Activated T-cell treated with anti-CD3 and anti-CD28 coated beads for 4 hours (primary cell): ENCODE measurements around the gene COX7A2L.
"Not testable (repeated sequence)": the region's sequence is repeated elsewhere in the genome, so short reads cannot be mapped to it uniquely, and the experiment has no call there.

ENCODE experiments used
- DNase-seq: peaks from one replicate; pipeline ENCODE4 v3.0.0-alpha.2; 2020

Gene COX7A2L

DNA sequence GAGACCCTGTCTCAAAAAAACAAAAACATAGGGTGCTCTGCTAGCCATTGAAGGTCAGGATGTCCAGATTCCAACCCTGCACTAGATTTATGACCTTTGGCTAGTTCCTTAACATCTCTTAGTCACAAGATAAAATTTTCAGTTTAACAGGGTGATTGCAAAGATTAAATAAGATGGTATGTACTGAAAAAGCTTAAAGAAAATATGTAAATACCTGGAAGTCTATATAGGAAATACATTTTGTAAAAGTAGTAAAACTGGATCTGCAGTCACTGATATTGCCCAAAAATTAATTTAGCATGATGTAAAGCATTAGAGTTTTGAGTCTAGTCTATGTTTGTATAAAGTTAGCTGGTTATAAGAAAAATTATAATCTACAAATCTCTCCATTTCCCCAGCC is 5.4 kb upstream of the COX7A2L start:
- DNase-seq, result no peak

DNA sequence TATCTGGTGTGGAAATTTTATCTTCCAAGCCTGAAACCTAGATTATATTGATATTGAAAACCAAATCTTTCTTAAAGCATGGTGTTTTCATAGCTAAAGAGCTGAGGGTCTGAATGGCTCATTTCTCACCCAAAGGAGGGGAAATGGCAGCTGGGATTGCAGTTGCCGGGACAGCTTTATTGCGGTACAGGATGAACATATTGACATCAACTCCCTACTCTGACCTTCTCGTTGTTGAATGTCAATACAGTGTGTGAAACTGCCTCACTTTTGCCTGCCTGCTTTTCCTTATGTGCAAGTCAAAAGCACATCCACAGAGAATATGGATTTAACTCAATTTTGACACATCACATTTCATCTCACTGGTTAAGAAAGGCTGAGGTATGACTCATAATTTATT is 3.6 kb upstream of the COX7A2L start:
- no peak for DNase-seq

DNA sequence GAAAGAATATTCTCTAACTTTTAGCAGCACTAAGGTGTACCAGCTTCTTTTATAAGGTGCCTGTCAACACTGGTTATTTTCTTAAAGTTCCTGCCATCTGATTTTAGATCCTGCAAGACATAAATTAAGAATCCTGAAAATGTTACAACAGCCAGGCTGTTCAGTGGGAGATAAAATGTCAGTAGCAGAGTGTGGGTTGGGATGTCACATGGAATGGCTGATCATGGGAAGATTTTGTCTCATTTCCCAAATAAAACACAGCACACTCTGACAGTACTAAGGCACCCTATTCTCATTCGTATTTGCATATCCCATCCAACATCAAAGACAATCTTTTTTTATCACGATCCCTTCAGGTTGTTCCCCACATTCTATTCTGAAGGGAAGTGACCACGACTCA is 2.4 kb upstream of the COX7A2L start:
- DNase-seq, result no peak

DNA sequence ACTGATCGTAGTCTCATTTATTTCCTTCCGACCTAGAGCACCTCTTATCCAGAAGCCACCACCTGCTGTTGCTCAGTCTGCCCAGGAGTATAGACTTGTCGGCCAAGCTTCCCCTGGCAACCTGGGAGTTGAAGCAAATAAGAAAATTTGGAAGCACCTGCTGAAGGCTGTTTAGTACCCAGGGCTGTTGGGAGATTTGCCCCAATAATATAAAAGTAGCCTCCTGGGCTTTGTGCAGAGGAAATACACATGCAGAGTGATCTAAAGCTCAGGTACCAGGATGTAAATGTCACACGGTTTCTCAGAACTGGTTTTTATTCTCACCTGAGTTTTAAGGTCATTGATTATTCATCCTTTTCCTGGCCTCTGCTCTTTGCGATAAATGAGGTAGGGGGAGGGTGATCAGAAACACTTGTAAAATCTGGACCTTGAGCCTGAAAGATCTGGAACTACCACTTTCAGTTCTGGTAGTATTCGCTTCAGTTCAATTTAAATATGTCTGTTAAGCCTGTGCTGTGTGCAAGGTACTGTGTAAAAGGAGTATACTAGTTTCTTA is 789 bp upstream of the COX7A2L start:
- DNase-seq, result no peak

DNA sequence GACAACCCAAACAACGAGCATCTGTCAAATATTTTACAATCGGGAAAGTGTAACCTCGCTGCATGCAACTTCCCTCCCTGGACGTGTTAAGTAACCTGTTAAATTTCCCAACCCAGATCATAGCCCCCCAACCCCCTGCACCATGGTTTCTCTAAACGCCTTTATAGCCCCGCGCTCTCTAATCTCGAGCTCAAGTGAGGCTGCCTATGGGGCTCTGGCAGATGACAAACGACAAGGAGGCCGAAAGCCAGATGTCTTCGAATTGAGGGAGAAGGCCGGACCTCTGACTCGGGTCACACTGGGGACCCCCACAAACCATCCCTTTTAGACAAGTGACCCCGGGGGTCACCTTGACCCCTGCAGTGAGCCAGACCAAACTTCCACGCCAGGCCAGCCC is 526 bp downstream of the COX7A2L start:
- DNase-seq, result no peak

DNA sequence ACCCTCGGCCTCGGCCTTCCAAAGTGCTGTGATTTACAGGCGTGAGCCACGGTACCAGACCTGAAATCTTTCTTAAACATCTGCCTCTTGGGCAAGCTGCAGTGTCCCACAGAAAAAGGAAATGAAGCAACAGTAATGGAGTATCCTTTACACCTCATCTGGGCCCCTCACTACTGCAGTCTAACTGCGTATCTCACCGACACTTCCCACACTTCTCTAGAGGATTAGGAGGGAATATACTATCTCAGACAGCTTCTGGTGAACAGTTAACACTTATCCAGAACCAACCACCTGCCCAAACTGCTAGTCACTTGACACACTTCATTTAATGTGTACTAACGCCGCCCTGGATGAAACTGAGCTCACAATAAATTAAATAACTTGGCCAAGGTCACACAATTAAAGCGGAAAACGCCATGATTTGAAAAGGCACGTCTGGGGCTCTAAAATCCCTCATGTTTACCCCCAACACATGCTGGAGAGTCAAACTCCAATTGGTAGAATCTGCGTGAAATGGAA is 993 bp downstream of the COX7A2L start:
- no peak for DNase-seq

DNA sequence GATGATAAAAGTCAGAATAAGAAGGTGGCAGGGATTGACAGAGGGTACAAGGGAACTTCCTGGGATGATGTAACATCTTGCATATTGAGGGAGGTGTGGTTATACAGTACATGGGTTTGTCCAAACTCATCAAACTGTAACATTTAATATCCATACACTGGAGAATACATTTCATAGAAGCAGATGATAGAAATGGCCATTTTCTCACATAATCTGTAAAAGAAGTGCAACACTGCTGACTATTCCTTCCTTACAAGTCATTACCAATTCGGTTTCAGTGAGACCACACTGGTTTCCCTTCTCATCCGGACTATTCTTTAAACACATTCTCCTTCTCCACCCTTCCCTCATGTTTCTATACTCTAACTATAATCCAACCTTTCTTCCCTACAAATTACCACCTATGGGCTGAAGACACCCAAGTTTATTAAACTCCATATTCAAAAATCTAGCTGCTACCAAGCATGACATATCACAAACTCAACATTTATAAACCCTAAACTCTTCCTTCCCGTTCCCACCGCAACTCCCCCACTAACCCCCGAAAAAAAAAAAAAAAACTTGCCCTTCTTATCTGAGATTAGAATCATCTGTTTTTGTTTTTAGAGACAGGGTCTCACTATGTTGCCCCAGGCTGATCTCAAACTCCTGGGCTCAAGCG is 1.6 kb downstream of the COX7A2L start:
- no peak for DNase-seq

DNA sequence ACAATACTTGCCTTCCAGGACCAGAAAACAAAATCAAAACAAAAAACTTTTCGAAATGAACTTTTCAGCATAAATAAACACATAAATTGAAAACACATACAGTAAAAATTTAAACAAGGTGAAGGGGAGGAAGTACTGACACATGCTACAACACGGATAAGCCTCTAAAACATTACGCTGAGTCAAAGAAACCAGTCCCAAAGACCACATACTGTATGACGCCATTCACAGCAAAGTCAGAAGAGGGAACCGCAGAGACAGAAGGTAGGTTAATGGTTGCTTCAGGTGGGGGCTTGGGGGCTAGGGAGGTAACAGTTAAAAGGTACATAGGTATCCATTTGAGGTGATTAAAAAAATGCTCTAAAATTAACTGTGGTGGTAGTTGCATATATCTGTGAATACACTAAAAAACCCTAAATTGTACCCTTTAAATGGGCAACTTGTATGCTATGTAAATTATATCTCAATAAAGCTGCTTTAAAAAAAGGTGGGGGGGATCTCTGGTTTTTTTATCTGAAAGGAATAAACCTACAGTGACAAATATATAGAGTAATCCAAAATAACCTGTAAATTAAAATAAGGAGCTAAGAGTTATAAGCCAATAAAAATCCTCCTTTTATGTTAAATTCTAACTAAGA is 7.1 kb downstream of the COX7A2L start:
- DNase-seq, result no peak

DNA sequence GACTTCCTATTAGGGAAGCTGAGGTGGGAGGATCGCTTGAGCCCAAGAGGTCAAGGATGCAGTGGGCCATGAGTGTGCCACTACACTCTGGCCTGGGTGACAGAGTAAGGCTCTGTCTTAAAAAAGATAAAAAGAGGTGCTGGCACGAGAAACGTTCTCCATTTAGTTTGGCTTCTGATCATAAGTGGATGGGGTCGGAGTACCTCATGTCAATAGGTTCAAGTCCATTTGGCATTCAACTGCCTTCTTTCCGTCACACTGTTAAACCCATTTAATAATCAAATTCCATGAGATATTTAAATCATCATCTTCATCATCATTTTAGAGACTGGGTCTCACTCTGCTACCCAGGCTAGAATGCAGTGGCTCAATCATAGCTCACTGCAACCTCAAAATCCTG is 9.2 kb downstream of the COX7A2L start:
- no peak for DNase-seq

DNA sequence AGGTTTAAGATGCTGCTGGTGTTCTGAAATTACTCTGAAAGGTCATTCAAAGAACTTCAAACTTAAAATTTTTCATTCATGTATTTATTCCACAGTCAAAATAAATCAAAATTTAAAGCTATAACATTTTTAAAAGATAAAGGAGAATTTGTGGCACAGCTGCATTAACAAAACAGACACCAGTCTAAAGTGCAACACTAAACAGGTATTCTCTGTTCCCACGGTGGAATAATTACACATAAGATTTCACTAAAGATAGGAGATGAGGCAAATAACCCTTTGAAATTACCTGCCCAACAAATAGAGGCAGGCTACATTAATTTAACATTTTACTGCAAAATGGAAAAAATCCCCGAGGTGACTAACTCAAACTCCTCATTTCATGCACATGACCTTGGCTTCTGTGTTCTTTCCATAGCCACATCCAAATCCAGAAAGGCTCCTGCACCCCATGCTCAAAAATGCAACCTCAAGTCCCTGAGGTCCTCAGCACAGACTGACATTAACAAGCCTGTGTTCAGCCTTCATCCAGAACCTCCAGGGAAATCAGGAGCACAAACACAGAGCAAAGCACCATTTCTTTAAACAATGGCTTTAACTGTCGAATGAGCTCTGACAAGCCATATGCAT is 10.5 kb downstream of the COX7A2L start:
- DNase-seq, result no peak

DNA sequence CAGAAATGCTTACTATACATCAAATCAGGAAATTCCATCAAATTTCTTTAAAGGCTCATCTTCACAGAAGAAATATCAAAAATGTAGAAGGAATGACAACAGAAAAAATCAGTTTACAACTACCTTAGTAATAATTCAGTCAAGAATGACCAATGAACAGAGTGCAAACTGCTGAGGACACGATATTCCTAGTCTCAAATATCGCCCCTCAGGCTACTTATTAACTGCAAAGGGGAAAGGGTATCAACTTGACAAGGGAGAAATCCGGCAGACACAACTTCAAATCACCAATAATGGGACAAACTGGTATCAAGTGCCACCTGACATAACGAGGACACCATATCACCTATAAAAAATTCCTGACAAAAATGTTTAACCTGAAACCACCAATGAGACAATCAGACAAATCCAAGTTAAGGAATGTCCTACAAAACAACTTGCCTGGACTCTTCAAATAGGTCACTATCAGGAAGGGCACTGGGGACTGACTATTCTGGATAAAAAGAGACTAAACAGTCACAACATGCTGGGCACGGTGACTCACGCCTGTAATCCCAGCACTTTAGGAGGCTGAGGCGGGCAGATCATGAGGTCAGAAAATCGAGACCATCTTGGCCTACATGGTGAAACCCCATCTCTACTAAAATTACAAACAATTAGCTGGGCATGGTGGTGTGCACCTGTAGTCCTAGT is 12.8 kb downstream of the COX7A2L start:
- no peak for DNase-seq

DNA sequence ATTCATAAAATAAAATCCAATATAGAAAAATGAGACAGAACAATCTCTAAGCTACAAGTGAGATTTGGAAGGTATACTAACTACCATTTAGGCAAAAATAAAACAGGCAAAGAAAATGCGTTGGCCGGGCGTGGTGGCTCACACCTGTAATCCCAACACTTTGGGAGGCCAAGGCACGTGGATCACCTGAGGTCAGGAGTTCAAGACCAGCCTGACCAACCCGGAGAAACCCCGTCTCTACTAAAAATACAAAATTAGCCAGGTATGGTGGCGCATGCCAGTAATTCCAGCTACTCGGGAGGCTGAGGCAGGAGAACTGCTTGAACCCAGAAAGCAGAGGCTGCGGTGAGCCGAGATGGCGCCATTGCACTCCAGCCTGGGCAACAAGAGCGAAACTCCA is 13.5 kb downstream of the COX7A2L start:
- not testable (repeated sequence) for DNase-seq

DNA sequence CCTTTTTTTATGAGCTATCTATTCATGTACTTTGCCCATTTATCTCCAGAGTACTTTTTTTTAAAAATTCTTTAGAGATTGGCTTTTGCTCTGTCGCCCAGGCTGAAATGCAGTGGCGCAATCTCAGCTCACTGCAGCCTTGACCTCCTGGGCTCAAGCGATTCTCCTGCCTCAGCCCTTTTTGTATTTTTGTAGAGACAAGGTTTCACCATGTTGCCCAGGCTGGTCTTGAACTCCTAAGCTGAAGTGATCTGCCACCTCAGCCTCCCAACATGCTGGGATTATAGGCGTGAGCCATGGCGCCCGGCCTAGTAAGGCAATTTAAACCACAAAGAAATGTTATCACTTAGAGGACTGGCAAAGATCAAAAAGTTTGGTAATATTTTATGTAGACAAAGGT is 14.2 kb downstream of the COX7A2L start:
- DNase-seq, result not testable (repeated sequence)

DNA sequence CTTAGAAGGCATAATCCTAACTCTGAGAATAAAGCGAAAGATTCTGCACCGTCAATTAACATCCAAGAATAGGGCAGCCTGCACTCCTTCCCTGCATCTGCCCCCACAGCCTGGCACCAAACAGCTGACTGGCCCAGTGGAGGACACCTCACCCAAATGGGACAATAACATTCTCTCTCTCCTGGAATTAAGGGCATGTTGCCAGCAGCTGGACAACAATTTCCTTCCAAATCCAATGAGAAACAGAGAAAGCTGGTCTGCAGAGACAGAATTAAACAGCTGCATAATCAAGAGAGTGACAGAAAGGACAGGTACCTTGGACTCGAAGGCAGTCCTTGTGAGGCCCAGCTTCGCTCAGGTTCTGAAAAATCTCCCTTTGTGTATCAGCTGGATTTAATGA is 15.0 kb downstream of the COX7A2L start:
- DNase-seq, result no peak

DNA sequence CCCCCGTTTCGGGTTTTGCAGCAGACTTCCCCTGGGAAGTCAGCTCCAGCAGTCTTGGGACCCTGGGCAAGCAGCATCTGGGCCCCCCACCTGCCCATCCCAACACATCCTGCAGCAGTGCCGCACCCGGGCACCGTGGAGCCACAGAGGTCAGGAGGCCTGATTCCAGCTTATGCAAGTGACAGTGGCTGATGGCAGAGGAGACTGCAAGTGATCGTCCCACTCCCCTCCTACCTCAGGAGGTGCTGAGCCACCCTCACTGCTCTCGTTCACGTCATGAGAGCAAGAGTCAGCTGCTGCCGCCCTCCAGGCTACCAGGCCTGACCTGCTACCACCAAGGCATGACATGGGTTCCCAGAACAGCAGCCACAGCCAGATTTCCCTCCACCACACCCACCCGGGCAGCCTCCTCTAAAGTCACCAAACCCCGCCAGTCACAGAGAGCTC is 18.2 kb downstream of the COX7A2L start:
- no peak for DNase-seq

DNA sequence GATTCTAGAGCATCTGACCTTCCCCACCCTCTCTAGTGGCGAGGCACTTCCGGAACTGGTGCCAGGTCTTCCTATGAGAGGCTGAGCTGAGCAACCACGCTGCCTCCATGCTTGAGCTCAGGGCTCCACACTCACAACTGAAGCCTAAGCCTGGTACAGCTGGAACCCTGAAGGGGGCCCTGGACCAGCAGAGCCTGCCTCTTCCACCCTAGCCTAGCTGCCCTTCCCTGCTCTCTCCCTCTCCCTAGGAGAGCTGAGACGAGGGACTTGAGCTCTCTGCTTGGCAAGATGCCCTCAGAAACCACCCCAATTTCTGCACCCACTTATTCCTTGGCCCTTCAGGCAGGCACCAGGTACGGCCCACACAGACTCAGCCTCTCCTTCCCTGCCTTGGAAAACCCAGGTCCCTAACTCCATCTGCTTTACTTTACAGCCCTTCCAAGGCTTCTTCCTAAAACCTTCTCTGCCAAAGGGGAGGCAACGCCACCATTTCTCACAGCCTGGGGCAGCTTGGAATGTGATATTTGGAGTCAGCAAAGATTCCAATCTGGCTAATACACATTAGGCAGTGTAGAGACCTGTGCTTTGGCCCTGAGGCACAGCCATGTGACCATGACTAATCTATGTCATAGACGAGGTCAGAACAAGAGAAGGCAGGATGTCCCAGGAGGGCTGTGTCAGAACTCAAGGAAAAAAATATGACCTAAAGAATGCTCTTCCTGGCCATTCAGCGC is 18.8 kb downstream of the COX7A2L start:
- DNase-seq, result no peak

DNA sequence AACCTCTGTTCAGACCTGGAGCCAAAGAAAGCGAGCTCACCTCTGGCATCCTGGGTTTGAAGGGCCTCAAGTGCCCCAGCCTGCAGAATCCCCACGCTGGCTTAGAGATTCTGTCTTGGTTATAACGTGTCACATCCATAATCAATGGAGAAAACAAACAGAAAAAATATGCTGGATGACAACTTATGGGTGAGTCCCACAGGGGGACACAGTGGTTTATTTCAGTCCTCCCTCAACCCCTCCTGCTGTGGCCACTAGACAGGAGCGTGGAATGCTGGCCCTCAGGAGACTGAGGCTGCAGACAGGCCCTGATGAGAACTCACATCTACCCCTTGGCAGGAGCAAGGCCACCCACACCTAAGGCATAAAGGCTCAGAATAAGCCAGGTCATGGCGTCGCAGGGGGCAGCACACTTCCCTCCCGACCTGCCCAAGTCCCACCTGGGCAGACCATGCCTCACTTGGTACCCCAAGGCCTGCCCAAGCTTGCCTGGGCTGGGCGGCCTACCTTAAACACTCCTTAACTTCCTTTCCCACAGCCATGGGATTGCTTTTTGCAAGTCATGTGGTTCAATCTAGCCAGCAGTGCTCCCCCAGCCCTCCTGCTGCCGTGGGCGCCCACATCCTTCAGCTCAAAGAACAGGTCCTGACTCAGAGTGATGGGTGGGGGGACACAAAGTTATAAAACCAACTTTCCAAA is 19.9 kb downstream of the COX7A2L start:
- DNase-seq, result no peak

DNA sequence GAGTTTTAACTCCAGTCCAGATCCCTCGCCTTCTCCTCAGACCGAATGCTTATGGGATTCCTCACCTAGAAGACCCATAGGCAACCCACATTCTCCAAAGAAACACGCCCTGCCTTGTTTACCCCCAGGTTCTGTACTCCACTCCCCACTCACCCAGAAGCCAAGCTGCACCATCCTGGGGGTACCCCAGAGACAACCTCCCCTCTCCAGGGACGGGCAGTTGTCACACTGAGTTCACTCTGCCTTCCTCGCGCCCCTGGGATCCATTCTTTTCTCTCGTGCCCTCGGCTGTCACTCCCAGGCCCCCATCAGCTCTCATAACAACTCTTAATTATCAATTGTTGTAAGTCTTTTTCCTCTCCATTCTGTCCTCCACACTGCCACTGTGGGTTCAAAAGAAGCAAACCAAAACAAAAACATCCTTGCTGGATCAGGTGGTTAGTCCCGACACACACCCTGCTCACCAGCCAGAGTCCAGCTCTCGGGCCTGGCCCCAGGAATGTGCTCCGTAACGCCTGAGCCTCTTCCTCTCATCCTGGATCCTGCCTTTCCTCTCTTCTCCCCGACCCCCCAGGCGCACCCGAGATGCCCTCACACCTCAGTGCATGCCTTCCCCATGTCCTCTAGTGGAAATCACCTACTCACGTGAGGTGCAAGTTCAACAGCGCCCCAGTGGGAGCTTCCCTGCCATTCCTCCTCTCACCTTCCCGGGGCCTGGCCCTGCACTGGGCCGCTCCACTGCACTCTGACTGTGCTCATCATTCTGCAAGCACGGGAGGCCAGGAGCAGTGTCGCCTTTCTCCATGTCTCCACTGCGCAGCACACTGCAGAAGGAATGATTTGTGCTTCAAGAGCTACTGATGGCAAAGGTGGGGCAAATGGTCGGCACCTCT is 20.7 kb downstream of the COX7A2L start:
- DNase-seq, result no peak

DNA sequence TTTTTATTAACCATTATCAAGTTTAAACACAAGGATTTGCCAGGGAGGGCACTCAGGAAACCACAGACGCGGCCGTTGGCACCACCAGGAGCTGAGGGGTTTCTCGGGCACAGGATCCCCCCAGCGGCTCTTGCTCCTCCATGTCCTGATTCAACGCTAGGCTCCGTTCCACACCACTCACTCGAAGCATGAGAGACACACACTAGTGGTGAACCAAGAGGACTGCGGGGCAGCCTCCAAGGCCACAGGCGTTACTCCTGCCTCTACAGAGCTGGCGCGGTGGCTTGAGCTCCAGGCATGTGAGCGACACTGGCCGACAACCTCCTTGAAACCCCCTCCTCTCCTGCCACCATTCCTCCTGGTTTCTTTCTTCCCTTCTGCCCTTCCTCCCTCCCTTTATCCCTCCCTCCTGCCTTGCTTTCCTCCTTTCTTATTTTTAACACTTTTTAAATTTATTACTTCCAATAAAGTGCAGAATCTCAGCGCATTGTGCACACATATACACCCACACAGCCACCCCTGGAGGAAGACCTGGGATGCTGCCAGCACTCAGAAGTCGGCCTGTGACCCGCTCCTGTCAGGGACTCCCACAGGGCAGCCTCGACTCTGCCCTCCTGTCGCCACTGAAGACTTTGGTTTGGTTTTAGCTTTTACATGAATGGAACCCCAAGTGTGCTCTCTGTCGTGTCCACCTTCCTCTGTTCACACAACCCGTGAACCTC is 21.7 kb downstream of the COX7A2L start:
- no peak for DNase-seq

DNA sequence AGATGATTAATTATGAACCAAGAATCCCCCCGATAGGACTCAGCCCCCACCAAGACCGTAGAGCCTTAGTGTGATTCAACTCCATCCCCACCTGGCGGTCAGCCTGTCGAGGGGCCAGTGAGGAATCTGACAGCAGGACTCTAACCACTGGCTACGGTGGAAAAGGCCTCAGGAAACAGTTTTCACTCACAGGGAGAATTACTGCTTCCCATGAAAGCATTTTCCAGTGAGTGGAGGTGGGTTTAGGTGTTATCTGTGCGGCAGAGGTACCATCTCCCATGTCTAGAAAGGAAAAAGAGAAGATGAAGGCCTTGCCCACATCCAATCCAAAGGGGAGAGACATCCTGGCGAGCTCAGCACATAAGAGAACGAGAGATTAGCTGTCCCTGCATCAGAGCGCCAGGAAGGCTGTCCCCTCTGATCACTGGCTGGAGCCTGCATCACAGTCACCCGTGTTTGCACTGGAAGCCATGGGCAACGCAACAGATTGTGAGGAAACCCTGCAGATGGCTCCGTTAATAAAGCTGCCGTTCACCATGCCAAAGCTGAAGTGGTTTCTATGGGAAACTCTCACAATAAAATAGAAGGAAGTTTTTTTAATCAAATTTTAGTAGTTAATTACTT is 22.3 kb downstream of the COX7A2L start:
- DNase-seq, result no peak
